ENCODE data around the gene HNF1A.

The HNF1A gene

DNA sequence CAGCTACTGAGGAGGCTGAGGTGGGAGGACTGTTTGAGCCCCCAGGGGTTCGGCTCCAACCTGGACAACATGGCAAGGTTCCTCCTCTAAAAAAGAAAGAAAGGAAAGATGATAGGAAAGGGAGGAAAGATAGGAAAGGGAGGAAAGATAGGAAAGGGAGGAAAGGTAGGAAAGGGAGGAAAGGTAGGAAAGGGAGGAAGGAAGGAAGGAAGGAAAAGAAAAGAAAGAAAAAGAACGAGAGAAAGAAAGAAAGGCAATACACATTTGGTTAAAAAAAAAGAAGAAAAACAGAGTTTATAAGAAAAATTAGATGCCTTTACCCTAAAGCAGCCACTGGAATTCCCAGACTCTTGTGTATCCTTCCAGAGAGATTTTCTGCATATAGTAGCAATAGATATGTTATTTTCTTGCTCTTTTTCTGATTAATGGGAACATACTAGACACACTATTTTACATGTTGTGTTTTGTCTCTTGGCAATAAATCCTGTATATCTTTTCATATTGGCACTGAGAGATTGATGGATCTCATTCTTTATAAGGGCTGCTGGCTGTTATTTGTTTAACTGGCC is 12.2 kb downstream of the HNF1A start:
- DNase-seq (ENCODE audit: extremely low read depth, low read depth): no peak
- TF ChIP-seq, protein P1, sequence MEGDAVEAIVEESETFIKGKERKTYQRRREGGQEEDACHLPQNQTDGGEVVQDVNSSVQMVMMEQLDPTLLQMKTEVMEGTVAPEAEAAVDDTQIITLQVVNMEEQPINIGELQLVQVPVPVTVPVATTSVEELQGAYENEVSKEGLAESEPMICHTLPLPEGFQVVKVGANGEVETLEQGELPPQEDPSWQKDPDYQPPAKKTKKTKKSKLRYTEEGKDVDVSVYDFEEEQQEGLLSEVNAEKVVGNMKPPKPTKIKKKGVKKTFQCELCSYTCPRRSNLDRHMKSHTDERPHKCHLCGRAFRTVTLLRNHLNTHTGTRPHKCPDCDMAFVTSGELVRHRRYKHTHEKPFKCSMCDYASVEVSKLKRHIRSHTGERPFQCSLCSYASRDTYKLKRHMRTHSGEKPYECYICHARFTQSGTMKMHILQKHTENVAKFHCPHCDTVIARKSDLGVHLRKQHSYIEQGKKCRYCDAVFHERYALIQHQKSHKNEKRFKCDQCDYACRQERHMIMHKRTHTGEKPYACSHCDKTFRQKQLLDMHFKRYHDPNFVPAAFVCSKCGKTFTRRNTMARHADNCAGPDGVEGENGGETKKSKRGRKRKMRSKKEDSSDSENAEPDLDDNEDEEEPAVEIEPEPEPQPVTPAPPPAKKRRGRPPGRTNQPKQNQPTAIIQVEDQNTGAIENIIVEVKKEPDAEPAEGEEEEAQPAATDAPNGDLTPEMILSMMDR (IDR thresholded peaks at IDR 0.05; ENCODE audit: low read depth, low read length): no peak

DNA sequence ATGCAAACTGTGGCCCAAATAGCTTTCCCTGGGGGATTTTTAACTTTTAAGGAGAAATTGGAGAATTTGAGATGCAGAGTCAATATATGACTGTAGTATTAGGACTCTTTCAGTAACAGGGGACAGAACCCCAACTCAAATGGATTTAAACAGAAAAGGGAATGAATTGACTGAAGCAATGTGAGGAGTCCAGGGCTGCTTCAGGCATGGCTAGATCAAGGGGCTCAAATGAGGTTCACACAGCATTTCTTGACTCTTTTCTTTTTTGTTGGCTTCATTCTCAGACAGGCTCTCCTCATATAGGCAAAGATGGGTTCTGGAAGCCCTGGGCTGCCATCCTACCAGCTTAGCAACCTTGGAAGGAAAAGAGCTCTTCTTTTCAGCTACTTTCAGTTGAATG is 13.6 kb downstream of the HNF1A start:
- TF ChIP-seq, protein P1 (IDR thresholded peaks at IDR 0.05; ENCODE audit: low read depth, low read length): no peak
- DNase-seq (ENCODE audit: extremely low read depth, low read depth): no peak

DNA sequence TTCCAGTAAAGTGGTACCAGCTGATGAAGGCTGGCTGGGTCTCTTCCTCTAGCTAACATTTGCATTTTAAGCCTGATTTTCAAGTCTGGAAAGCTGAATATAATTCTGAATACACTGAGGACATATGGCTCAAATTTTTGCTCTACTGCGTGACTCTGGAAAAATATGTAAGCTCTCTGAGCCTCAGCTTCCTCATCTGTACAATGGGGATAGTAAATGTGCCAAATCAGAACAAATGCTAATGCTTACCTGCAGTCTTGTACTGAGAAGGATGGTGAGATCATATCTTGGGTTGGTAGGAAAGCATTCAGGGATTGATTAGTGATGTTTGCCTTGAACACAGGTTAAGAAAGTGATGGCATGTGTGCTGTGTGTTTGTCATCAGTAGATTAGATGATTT is 14.6 kb downstream of the HNF1A start:
- TF ChIP-seq, protein P1 (IDR thresholded peaks at IDR 0.05; ENCODE audit: low read depth, low read length): no peak
- DNase-seq (ENCODE audit: extremely low read depth, low read depth): no peak

DNA sequence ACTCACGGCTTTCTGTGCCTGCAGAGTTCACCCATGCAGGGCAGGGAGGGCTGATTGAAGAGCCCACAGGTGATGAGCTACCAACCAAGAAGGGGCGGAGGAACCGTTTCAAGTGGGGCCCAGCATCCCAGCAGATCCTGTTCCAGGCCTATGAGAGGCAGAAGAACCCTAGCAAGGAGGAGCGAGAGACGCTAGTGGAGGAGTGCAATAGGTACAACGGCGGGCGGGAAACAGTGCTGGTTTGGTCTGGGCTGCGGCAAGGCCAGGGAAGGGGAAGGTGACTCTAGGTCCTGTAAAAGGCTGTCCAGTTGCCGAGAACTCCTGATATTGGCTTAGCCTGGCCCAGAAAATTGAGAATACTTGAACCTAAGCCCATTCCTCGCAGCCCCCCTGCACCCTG is 15.2 kb downstream of the HNF1A start:
- TF ChIP-seq, protein P1 (IDR thresholded peaks at IDR 0.05; ENCODE audit: low read depth, low read length): no peak
- DNase-seq (ENCODE audit: extremely low read depth, low read depth): no peak

DNA sequence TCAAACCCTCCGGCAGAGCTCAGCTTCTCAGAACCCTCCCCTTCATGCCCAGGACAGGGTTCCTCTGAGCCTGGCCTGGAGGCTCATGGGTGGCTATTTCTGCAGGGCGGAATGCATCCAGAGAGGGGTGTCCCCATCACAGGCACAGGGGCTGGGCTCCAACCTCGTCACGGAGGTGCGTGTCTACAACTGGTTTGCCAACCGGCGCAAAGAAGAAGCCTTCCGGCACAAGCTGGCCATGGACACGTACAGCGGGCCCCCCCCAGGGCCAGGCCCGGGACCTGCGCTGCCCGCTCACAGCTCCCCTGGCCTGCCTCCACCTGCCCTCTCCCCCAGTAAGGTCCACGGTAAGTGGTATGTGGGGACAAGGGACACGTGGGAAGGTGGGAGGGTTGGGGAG is 15.7 kb downstream of the HNF1A start:
- no peak for DNase-seq (ENCODE audit: extremely low read depth, low read depth)
- TF ChIP-seq, protein P1 (IDR thresholded peaks at IDR 0.05; ENCODE audit: low read depth, low read length): no peak

DNA sequence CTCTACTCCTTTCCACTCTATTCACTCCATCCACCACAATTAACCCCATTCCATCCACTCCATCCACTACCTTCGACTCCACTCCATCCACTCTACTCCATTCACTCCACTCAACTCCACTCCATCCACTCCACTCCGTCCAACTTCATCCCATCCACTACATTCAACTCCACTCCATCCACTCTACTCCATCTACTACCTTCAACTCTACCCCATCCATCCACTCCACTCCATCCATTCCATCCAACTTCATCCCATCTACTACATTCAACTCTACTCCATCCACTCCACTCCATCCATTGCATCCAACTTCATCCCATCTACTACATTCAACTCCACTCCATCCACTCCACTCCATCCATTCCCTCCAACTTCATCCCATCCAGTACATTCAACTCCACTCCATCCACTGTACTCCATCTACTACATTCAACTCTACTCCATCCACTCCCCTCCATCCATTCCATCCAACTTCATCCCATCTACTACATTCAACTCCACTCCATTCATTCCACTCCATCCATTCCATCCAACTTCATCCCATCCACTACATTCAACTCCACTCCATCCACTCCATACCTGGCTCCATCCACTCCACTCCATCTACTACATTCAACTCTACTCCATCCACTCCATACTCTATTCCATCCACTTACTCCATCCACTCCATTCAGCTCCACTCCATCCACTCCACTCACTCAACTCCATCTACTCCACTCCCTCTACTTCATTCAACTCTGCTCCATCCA is 16.4 kb downstream of the HNF1A start:
- TF ChIP-seq, protein P1 (IDR thresholded peaks at IDR 0.05; ENCODE audit: low read depth, low read length): no peak
- DNase-seq (ENCODE audit: extremely low read depth, low read depth): no peak

DNA sequence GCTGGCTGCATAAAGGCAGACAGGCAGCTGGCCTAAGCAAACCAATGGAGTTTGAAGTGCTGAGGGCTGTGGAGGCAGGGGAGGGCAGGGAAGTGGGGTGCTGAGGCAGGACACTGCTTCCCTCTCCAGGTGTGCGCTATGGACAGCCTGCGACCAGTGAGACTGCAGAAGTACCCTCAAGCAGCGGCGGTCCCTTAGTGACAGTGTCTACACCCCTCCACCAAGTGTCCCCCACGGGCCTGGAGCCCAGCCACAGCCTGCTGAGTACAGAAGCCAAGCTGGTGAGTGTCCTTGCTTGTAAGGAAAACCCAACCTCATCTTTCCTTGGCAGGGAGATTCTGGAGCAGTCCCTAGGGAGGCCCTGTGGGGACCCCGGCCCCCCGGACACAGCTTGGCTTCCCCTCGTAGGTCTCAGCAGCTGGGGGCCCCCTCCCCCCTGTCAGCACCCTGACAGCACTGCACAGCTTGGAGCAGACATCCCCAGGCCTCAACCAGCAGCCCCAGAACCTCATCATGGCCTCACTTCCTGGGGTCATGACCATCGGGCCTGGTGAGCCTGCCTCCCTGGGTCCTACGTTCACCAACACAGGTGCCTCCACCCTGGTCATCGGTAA is 17.9 kb downstream of the HNF1A start:
- TF ChIP-seq, protein P1 (IDR thresholded peaks at IDR 0.05; ENCODE audit: low read depth, low read length): no peak
- DNase-seq (ENCODE audit: extremely low read depth, low read depth): no peak

All from AG09319 (cell line).